GM12801 (cell line): ENCODE data around the gene SMAD4.

Source experiments
- TF ChIP-seq, protein P1 (sequence below): IDR thresholded peaks from one replicate; pipeline ENCODE4 v1.5.1; 2011; ENCODE audit warnings: control low read depth; ENCODE audit not compliant: insufficient read length; ENCODE audit errors: extremely low read depth

SMAD4 gene

DNA sequence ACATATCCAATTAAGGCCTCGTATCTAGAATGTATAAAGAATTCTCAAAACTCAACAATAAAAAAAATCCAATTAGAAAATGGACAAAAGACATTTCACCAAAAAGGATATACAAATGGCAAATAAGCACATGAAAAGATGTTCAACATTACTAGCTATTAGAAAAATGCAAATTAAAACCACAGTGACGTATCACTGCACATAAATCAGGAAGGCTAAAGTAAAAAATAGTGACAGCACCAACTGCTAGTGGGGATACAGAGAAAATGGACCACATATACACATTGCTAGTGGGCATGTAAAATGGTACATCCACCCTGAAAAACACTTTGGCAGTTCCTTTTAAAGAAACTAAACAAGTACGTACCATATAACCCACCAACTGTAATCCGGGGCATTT is 59.7 kb downstream of the SMAD4 start:
- TF ChIP-seq, protein P1, sequence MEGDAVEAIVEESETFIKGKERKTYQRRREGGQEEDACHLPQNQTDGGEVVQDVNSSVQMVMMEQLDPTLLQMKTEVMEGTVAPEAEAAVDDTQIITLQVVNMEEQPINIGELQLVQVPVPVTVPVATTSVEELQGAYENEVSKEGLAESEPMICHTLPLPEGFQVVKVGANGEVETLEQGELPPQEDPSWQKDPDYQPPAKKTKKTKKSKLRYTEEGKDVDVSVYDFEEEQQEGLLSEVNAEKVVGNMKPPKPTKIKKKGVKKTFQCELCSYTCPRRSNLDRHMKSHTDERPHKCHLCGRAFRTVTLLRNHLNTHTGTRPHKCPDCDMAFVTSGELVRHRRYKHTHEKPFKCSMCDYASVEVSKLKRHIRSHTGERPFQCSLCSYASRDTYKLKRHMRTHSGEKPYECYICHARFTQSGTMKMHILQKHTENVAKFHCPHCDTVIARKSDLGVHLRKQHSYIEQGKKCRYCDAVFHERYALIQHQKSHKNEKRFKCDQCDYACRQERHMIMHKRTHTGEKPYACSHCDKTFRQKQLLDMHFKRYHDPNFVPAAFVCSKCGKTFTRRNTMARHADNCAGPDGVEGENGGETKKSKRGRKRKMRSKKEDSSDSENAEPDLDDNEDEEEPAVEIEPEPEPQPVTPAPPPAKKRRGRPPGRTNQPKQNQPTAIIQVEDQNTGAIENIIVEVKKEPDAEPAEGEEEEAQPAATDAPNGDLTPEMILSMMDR: no peak

DNA sequence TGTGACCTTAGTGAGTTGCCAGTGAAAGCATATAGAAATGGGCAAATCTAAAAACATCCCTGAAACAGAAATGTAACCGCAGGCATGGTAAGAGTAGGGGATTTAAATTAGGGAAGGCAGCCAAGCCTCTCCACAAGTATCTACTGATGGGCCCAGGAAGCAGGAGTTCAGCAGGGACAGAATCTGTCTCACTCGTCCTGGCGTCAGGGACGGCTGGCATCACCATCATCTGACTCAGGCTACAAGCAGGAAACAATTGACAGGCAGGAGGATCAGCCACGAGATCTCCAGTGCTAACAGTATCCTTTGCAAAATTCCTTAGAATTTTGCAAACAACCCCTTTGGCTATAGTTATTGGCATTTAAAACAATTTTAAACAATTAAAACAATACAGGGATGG is 61.3 kb downstream of the SMAD4 start:
- TF ChIP-seq, protein P1: no peak

DNA sequence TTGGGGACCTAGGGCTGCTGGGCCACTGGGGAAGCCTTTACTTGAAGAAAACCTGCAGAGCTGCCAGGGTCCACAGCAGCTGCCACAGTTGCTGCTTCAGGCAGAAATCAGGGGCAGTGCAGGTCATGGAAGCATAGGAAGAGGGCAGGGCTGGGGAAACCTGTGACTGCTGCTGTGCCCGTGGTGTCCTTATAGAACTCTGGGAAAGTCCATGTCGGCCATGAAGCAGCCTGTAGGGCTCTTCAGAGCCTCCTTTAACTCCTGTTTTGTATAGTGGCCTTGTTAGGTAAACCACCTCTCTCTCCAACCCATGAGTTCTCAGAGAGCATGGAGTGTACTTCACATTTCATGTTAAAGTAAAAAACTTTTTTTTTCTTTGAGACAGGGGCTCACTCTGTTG is 62.1 kb downstream of the SMAD4 start:
- TF ChIP-seq, protein P1: no peak

DNA sequence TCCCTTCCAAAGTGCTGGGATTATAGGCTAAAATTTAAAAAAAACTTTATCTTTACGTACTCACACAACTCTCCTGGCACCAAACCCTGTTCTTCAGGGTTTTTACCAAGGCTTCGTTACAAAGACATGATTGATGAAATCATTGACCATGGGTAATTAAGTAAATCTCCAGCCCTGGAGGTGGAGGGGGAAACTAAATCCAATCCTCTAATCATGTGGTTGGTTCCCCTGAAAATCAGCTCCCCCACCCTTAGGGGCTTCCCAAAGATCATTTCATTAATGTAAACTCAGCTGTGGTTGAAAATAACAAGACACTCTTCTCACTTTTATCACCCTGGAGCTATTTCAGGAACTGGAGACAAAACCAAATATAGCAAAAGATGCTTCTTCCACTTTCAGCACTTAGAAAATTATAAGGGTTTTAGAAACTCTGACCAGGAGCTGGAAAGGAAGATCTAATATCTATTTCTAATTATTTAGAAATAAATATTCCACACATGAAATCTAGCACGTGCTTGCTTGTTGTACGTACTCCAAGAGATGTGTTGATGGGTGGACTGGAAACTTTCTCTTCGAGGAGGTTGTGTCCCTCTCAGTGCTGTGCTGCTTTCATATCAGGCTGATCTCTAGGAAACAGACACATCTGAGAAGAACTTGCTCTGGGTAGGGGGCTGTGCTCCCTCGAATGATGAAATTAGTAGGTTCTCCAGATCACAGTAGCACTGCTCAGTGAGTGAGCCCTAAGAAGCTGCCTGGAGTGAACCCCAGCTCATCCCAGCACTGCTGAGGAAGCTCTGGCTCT is 67.2 kb downstream of the SMAD4 start:
- TF ChIP-seq, protein P1: no peak

DNA sequence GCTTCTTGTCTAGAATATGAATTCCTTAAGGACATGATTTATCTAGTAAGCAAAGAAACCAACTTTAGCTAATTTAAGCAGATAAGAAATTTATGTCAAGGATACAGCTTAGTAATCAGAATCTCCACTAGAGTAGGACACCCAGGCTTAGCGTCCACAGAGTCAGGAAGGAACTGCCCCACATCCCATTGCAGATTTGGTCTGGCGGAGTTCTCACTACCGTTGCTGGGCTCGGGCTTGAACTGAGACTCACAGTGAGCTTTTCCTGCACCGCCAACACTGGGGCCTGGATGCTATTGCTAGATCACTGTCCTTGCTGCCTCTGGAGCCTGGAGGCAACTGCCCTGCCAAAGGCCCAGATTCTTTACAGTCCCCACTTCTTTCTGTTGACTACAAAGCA is 68.1 kb downstream of the SMAD4 start:
- TF ChIP-seq, protein P1: no peak

DNA sequence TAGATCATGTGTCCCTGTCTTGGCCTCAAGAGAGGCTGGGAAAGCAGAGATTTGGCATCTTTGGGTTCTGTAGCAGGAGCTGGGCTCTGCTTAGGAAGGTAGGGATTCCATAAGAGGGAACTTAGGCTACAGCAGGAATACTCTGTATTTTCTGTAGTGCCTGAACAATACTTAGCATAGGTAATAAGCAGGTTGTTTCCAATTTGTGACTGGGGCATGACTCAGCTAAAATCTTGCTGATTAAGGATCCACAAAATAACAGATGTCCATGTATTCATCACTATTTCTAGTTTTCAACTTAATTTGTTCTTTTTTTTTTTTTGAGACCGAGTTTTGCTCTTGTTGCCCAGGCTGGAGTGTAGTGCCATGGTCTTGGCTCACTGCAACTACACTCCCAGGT is 68.5 kb downstream of the SMAD4 start:
- TF ChIP-seq, protein P1: no peak

DNA sequence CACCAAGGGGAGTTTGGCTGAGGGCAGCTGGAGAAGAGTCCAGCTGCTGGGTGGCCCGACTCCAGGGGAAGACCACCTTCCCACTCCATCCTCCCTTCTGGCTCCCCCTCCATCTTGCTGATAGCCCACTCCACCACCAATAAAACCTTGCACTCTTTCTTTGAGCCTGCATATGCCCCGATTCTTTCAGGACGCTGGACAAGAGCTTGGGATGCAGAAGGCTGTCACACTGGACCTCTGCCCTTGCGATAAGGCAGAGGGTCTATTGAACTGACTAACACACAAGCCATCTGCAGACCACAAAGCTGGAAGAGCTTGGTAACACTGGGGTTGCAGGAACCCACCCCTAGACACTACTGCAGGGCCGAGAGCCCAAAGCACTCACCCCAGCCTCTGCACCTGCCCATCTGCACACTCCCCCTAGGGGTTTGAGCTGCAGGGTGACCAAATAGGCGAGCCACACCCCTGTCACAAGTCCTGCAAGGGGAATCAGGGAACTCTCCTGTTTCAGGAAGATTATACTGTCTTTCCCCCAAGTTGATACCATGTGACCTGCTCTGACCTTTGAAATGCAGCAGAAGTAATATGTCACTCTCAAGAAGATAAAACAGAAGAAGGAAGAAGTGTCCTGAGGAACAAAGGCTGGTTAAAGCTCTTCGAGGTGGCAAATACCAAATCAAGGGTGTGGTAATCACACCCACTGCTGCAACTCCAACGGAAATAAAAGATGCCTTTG is 70.5 kb downstream of the SMAD4 start:
- TF ChIP-seq, protein P1: no peak
